Astrocyte of the hippocampus (primary cell): ENCODE data around the gene PLSCR2.
"Not testable (repeated sequence)": the region's sequence is repeated elsewhere in the genome, so short reads cannot be mapped to it uniquely, and the experiment has no call there.

ENCODE experiments used
- DNase-seq: peaks from one replicate; pipeline ENCODE4 v3.0.0; 2011; ENCODE audit warnings: low read depth, low spot score

Gene PLSCR2, protein sequence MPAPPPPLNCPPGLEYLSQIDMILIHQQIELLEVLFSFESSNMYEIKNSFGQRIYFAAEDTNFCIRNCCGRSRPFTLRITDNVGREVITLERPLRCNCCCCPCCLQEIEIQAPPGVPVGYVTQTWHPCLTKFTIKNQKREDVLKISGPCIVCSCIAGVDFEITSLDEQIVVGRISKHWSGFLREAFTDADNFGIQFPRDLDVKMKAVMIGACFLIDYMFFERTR

DNA sequence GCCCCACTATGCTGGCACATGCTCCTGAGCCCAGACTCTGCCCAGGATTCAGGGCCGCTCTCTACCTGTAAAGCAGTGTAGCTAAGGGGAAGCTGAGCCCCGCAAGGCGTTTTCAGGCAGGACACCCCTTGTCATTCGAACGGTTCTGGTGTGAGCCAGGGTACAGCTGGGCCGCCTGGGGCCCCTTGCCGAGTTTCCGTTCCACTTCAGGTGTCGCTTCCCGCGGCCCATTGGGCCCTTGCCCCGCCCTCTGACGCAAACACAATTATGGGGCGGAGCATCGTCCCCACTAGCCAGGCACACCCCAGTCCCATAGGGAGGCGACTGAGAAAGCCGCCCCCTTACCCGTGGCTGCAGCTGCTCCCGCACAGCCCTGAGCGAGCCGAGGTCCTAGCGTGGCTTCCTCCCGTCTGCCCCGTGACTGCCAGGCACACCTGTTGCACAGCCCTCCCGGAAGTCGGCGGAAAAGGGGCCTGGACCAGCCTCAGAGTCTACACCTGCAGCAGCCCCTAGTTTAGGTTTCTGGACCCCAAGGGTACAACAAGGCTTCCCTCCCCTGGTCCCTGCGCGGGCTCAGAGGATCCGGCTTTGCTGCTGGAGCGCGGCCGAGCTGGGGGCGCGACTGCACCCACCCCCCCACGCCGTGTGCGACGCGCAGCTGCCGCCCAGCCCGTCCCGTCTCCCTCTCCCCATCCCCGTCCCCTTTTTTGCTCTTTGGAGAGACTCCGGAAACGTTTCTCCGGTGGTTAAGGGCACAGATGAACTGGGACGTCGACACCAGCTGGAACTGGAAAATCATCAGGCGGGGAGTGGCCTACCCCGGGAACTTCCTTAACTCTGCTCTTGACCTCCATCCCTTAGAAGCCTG is at the start of gene PLSCR2:
Gene PLSCR2, minus strand, starts transcription at position 412 of the 868 bp plus-strand sequence. CDS start 9,657 bp downstream, outside the sequence.
- DNase-seq: peak; percentile 36

DNA sequence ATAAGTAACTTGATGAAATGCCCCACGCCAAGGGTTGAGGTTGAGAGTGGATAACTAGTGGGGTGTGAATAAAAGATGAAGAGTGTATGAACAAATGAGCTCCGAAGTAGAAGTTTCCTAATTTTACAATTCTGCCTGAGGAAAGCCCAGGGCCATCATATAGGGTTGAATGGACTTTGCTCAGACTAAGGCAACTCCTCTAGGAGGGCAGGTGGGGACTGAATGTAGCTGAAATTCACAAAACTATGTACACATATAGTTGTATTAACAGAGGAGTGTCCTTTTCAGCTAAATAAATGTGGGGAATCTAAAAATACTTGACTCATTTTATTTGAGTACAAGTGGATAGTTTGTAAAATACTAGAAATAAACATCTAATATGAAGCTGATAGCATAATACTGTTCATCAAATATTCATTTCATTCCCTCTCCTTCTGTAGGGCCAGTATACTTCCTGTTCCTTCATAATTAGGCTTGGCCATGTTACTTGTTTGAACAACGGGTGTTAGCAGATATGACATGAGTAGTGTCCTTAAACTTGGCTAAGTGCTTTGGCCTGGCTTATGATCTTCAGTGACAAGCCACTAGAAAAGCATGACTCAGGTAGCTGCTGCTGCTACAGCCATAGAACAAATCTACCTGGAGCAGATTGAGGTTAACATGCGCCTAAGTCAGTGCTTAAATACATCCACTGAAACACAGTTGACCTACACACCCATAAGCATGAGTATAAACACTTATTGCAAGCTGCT is 48.5 kb upstream of the PLSCR2 start:
- DNase-seq: no peak

- DNase-seq: peak; percentile 66
Observed at GRCh38 chr3:146513386-146514051, 44.2 kb upstream of the PLSCR2 start.

GRCh38 chr3:146511402-146512134 is 42.2 kb upstream of the PLSCR2 start:
- no peak for DNase-seq

GRCh38 chr3:146507331-146508120 is 38.2 kb upstream of the PLSCR2 start:
- DNase-seq: no peak

DNA sequence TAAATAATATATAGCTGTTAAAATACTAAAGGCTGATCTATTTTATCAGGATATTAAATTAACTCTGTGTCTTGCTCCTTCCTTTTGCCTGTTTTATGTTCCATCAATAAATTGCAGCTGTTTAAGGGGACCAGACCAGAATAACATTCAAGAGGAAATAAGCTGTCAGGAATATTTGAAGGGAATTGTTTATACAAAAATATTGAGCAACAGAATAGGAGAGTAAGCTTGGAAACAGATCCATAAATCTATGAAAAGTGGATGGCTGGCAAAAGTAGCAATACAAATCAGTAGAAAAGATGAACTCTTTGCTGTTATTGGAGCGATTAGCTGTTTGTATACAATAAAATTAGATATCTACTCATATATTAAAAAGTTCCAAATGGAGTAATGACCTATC is 36.2 kb upstream of the PLSCR2 start:
- no peak for DNase-seq

- DNase-seq: no peak
Observed at GRCh38 chr3:146504498-146505197, 35.3 kb upstream of the PLSCR2 start.

- peak; percentile 89 for DNase-seq
Observed at GRCh38 chr3:146503461-146504202, 34.3 kb upstream of the PLSCR2 start.

GRCh38 chr3:146502887-146503460 is 33.6 kb upstream of the PLSCR2 start:
- DNase-seq: no peak

DNA sequence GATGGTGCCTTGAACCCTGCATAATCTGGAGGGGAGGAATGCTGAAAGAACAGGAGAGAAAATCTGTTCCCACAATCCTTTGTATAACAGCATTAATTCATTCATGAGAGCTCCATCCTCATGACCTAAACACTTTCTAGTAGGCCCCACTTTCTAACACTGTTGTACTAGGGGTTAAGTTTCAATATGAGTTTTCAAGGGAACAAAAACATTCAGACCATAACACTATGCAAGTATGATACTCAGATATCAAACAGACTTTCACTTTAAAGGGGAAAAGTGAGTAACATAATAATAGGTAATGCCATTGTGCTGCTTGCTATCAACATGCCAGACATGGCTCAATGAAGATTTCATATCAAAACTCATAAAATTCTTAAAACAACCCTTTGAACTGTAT is 32.4 kb upstream of the PLSCR2 start:
- no peak for DNase-seq

GRCh38 chr3:146499701-146500100 is 30.3 kb upstream of the PLSCR2 start:
- no peak for DNase-seq

DNA sequence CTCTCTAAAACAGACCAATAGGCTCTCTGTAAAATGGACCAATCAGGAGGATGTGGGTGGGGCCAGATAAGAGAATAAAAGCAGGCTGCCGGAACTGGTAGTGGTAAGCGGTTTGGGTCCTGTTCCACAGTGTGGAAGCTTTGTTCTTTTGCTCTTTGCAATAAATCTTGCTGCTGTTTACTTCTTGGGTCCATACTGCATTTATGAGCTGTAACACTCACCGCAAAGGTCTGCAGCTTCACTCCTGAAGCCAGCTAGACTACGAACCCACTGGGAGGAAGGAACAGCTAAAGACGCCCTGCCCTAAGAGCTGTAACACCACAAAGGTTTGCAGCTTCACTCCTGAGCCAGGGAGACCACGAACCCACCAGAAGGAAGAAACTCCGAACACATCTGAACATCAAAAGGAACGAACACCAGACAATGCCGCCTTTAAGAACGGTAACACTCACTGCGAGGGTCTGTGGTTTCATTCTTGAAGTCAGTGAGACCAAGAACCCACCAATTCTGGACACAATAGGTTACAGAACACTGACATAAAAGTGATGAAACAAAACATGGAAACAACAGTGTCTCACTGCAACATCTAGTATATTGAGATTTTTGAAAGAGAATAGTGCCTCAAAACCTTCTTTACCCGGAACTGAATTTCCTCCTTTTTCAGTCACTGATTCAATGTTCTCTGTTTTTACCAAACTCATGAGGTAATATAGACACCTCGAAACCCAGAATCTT is 28.8 kb upstream of the PLSCR2 start:
- DNase-seq: no peak

GRCh38 chr3:146497145-146497843 is 27.9 kb upstream of the PLSCR2 start:
- not testable (repeated sequence) for DNase-seq

DNA sequence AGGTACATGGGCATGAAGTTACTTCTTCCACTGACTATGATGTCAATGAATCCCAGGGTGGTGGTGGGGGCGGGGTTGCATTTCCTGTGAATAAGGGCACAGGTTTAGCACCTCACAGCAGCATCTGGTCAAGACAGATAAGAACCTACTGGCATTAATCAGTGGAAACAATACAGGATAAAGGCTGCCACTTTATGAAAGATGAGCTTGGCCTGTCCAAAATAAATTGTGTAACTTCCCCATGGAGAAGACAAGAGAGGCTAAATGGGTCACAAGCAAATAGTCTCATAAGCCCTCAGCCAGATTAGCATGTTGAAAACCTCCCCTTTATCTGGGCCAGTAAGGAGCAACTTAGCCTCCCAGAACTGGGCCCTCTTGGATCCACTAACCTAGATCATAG is 27.4 kb upstream of the PLSCR2 start:
- DNase-seq: no peak

GRCh38 chr3:146496251-146496650 is 26.9 kb upstream of the PLSCR2 start:
- no peak for DNase-seq

DNA sequence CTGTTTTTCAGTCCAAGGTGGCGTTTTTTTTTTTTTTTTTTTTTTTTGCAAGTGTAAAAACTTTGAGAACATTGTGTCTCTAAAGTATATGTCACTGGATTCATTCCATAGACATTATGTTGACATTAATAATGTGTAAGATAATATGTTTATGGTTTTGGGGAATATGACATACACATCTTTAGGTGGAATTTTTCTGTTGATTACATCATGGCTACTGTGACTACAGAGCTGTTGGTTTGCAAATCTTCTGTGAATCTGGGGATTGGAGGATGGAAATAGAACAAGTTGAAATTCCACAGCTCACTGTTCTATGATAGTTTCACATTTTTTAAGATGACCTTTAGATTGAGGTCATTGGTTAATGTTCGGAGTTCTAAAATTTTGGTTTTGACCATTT is 24.4 kb upstream of the PLSCR2 start:
- DNase-seq: no peak

DNA sequence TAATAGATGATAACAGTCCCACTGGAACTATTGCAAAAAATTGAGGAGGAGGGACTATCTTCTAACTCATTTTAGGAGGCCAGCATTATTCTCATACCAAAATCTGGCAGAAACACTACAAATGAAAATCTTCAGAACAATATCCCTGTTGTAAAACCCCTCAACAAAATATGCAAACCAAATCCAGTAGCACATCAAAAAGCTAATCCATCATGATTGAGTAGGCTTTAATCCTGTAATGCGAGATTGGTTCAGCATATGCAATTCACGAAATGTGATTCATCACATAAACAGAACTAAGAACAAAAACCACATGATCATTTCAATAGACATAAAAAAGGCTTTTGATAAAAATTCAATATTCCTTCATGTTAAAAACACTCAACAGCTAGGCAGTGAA is 23.9 kb upstream of the PLSCR2 start:
- DNase-seq: no peak
